Thyroid gland (tissue), 4 donors: Measurements from ENCODE around the gene TMEM212. TPM values are rescaled to one million over a fixed set of nuclear protein-coding genes. Genes with fewer than 3 reads are reported as not detected.
"Not testable (repeated sequence)": the region's sequence is repeated elsewhere in the genome, so short reads cannot be mapped to it uniquely, and the experiment has no call there.

ENCODE experiments used
- DNase-seq, 2 donors: peaks; one replicate each; pipeline ENCODE4 v3.0.0-alpha.2; 2019
- H3K27ac ChIP-seq, 3 donors: fragments of 200-600 bp; sonication (generic); 1 replicate in 2 of 3; 2 replicates in 1 of 3; pipeline ENCODE4 v1.5.1; 2016 to 2019; ENCODE audit warnings: mild to moderate bottlenecking in 1 of 3, moderate library complexity in 1 of 3
- H3K27me3 ChIP-seq: fragments of 200-600 bp; sonication (generic); one replicate; pipeline ENCODE4 v1.5.1; 2019
- H3K36me3 ChIP-seq, 2 donors: fragments of 200-600 bp; sonication (generic); one replicate each; pipeline ENCODE4 v1.5.1; 2016 to 2019
- H3K4me1 ChIP-seq, 2 donors: fragments of 200-600 bp; sonication (generic); one replicate each; pipeline ENCODE4 v1.5.1; 2017 to 2019
- H3K4me3 ChIP-seq, 3 donors: fragments of 200-600 bp; sonication (generic); replicated peaks in 1 of 3; 1 replicate in 2 of 3; 2 replicates in 1 of 3; pipeline ENCODE4 v1.5.1; 2016; ENCODE audit warnings: mild to moderate bottlenecking in 1 of 3
- H3K9me3 ChIP-seq: fragments of 200-600 bp; sonication (generic); one replicate; pipeline ENCODE4 v1.5.1; 2017
- POLR2A ChIP-seq, 2 donors: fragments of 450-650 bp; IDR thresholded peaks; one replicate each; pipeline ENCODE4 v1.6.1; 2017; ENCODE audit warnings: antibody characterized with exemption in 2 of 2, mild to moderate bottlenecking in 2 of 2, moderate library complexity in 1 of 2
- WGBS, 2 donors: methylation state at CpG; one replicate each; pipeline ENCODE4 v1.1.5; 2017; 5-methylcytosine and 5-hydroxymethylcytosine counted together
- intact Hi-C: fragments of 100-400 bp; cut with DNase I; formaldehyde crosslinking; loops from one replicate; pipeline ENCODE4 v1.15.1; 2023
- total RNA-seq, 4 donors: library from RNA; depleted of rRNA; stranded (reverse); fragments of >200 nt; gene quantifications; one replicate each; pipeline ENCODE4 v1.2.3, GENCODE V29; 2016
- TF ChIP-seq, protein P1 (sequence below), 6 experiments: fragments of 200-600 bp in 3 of 6; fragments of 450-650 bp in 3 of 6; sonication (generic) in 3 of 6; IDR thresholded peaks; one replicate each; pipeline ENCODE4 v1.5.1; 2016 to 2019; ENCODE audit warnings: antibody characterized with exemption in 6 of 6, mild to moderate bottlenecking in 2 of 6, inconsistent platforms in 1 of 6, moderate library complexity in 1 of 6

The TMEM212 gene
- total RNA-seq, 4 donors from 2014 or later = not detected

DNA sequence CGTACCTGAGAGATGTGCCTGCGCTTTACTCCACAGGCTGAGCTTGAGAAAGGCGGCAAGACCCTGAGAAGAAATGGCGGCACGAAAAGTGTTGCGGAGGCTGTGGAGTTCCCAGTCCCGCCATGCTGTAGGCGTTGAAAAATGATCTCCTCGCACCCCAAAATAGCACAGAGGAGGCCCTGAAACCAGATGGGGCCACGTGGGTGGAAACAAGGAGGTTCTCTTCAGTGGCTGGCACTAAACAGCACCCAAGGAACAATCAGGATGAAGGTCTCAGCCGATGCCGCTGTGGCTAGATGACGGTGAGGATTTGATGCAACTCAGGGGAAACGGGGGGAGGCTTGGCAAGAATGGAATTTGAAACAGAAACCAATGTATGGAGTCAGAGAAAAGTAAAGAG, 57.3 kb downstream of the TMEM212 start:
- Histone ChIP-seq H3K27ac (no peak overlapping the region), H3K36me3 (no peaks in the 10 kb centered on the region), H3K9me3 (no peaks in the 10 kb centered on the region), H3K4me3 (no peak overlapping the region), H3K27me3 (no peaks in the 10 kb centered on the region), H3K4me1 (no peaks in the 10 kb centered on the region)
- DNase-seq = no peak
- WGBS, 2 donors = 93 to 95% methylated on average over 14 of the region's 14 CpGs
- intact Hi-C loops = no loop called here
- no peak for TF ChIP-seq POLR2A (IDR thresholded peaks at IDR 0.05)
- TF ChIP-seq, protein P1, sequence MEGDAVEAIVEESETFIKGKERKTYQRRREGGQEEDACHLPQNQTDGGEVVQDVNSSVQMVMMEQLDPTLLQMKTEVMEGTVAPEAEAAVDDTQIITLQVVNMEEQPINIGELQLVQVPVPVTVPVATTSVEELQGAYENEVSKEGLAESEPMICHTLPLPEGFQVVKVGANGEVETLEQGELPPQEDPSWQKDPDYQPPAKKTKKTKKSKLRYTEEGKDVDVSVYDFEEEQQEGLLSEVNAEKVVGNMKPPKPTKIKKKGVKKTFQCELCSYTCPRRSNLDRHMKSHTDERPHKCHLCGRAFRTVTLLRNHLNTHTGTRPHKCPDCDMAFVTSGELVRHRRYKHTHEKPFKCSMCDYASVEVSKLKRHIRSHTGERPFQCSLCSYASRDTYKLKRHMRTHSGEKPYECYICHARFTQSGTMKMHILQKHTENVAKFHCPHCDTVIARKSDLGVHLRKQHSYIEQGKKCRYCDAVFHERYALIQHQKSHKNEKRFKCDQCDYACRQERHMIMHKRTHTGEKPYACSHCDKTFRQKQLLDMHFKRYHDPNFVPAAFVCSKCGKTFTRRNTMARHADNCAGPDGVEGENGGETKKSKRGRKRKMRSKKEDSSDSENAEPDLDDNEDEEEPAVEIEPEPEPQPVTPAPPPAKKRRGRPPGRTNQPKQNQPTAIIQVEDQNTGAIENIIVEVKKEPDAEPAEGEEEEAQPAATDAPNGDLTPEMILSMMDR (IDR thresholded peaks at IDR 0.05) = no peak

GRCh38 chr3:171901615-171902312, 58.6 kb downstream of the TMEM212 start:
- Histone ChIP-seq H3K4me1 (no peaks in the 10 kb centered on the region), H3K4me3 (no peak overlapping the region), H3K27ac (no peak overlapping the region), H3K36me3 (no peaks in the 10 kb centered on the region), H3K27me3 (no peaks in the 10 kb centered on the region), H3K9me3 (no peaks in the 10 kb centered on the region)
- no peak for DNase-seq
- intact Hi-C loops = no loop called here
- no peak for TF ChIP-seq POLR2A (IDR thresholded peaks at IDR 0.05)
- TF ChIP-seq, protein P1 (IDR thresholded peaks at IDR 0.05) = no peak
- WGBS, 2 donors = 81 to 89% methylated on average over 7 of the region's 7 CpGs

GRCh38 chr3:171904829-171905228, 61.7 kb downstream of the TMEM212 start:
- 72 to 74% methylated on average over 3 of the region's 3 CpGs for WGBS, 2 donors

GRCh38 chr3:171906503-171906902, 63.4 kb downstream of the TMEM212 start:
- H3K4me3 ChIP-seq, H3K36me3 ChIP-seq, H3K27me3 ChIP-seq, H3K9me3 ChIP-seq, intact Hi-C loops, H3K27ac ChIP-seq, DNase-seq, H3K4me1 ChIP-seq: not testable (repeated sequence)
- WGBS, 2 donors = 95 to 98% methylated on average over 6 of the region's 6 CpGs

More at GRCh38 chr3:171904829-171905228, 61.7 kb downstream of the TMEM212 start:
- Histone ChIP-seq H3K27me3 (no peaks in the 10 kb centered on the region), H3K9me3 (no peaks in the 10 kb centered on the region), H3K36me3 (no peaks in the 10 kb centered on the region), H3K27ac (no peak overlapping the region), H3K4me1 (no peaks in the 10 kb centered on the region), H3K4me3 (no peak overlapping the region)
- intact Hi-C loops = no loop called here
- TF ChIP-seq POLR2A (IDR thresholded peaks at IDR 0.05) = no peak
- TF ChIP-seq, protein P1 (IDR thresholded peaks at IDR 0.05) = no peak
- no peak for DNase-seq

GRCh38 chr3:171906951-171907676, 64.0 kb downstream of the TMEM212 start:
- Histone ChIP-seq H3K36me3 (no peaks in the 10 kb centered on the region), H3K4me1 (no peaks in the 10 kb centered on the region), H3K27ac (no peak overlapping the region), H3K27me3 (no peaks in the 10 kb centered on the region), H3K4me3 (no peak overlapping the region), H3K9me3 (no peaks in the 10 kb centered on the region)
- intact Hi-C loops = no loop called here
- WGBS, 2 donors = 87 to 97% methylated on average over 10 to 20 of the region's 33 CpGs
- TF ChIP-seq, protein P1 (IDR thresholded peaks at IDR 0.05) = no peak
- no peak for TF ChIP-seq POLR2A (IDR thresholded peaks at IDR 0.05)
- no peak for DNase-seq
